ENCODE measurements around the gene C18orf54.

C18orf54 gene

DNA sequence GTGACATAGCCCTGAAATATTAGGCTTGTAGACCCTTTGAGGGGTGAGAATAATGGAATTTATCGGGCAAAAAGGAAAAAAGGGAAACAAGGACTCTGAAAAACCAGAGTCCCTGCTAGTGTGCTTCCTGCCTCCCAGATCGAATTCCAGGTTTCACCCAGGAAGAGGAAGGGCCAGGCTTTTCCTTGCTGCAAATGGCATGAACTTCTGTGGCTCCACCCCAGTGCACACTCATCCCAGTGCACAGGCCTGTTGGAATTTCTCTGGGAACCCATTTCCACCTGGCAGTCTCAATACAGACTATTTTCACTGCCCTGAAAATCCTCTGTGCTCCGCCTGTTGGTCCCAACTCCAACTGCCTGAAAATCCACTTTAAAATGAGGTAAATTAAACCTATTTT is 29.9 kb downstream of the C18orf54 start:
- FAIRE-seq, result no peak

DNA sequence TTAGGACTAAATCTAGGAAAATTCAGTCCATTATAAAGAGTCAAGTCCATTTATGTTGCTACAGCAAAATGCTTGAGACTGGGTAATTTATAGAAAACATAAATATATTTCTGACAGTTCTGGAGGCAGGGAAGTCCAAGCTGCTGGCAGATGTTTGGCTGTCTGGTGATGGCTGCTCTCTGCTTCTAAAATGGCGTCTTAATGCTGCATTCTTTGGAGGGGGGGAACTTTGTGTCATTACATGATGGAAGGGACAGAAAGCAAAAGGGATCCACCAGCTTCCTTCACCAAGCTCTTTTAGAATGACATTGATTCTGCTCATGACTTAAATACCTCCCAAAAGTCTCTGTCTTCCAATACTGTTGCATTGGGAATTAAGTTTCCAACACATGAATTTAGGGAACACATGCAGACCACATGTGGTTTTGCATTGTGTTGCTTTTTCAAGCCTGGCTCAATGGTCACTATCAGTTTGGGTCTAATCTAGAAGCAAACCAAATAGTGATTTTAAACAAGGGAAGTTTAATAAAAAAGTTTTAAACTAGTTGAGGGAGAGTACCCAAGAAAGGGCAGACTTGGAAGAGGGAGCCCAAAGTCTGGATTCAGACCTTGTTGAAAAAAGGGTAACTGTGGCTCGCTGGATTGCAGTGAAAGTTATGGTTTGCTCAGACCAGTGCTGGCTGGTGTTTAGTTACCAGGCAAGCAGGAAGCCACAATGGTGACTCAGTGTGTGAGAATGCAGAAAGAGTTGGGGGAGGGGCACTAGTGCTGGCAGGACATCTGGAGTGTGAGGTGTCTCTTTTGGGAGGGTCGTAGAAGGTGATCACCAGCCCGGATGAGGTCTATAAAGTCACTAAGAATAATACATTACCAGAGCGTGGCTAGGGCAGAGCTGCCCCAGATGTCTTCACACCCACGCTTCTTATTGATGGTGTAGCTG is 30.8 kb downstream of the C18orf54 start:
- no peak for FAIRE-seq

DNA sequence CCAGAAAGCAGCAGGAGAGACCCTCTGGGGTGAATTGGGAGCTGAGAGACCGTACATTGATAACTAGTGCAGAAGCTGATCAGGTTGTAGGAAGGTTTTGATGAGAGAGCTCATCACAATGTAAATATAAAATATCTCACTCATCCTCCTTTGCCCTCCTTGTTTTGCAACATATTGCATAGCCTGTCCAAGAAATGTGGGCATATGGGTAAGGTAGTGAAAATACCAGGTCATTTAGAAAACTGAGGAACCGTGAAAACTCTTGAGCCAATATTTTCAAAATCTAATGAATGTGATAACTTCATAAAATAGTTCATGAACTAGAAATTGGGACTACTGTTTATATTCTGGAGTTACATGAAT is 31.4 kb downstream of the C18orf54 start:
- no peak for FAIRE-seq

DNA sequence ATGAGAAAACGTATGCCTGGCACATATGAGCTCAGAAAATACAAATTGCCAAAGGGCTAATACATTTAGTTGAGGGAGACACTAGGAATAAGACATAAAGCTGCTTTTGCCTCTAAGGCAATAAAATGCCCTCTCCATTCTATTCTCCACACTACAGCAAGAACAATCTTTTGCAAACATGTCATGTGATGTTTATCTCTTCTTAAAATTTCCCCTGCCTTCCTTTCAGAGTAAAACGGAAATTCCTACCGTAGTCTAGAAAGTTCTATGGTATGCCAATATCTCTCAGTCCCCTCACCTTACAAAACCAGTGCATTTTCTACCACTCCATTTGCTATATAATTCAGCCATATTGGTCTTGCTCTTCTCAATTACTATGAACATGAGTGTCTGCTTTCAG is 33.1 kb downstream of the C18orf54 start:
- FAIRE-seq, result no peak

DNA sequence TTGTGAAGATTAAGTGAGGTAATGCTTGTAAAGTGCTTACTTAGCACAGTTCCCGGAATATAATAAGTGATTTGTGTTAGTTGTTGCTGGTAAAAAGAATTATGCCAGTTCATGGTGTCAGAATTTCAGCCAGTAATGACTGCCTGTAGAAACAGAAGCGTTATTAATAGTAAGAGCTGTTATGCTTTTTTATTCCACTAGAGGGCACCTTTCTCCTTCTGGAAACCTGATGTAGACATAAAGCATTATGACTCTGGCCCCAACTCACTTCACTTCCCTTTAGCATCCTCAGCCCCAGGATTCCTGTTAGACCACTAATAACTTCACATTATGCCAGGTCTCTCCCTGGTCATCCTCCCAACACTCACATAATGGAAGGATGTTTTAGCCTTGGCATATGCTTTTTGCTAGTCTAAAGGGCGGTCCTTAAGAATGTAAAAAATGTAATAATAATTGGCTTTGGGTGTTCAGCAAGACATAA is 34.9 kb downstream of the C18orf54 start:
- peak; percentile 80 for FAIRE-seq

DNA sequence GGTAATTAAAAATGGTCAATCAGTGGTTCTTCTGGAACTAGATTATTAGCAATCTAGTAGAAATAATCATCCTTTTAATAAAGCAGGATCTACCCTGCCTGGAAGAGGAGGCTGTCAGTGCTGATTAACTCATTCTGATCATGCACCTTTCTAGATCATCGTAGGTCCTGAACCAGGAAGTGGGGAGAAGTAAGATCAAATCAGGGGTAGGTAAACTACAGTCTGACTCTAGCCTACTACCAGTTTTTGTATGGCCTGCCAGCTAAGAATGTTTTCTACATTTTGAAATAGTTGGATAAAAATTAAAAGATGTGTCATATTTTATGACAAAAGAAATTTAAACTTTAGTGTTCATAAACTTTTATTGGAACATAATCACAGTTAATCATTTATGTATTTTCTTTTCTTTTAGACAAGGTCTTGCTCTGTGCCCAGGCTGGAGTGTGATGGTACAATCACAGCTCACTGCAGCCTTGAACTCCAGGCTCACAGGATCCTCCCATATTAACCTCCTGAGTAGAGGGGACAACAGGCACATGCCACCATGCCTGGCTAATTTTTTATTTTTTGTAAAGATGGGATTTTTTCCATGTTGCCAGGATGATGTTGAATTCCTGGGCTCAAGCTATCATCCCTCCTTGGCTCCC is 36.1 kb downstream of the C18orf54 start:
- no peak for FAIRE-seq

DNA sequence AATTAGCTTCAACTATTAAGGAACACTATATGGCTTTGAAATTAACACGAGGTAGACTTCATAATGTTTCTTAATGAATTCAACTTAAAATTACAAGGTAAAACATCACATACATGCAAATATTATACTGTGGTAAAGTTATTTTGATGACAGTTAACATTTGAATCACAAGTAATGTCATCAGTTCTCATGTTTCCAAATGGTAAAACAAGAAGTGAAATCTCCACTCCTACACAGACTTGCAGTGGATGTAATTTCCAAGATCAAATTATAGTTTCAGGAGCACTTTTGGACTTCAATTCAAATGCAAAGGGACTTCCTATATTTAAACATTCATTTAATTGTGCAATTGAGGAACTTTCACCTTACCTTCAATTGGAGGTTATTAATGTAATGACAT is 39.1 kb downstream of the C18orf54 start:
- no peak for FAIRE-seq

DNA sequence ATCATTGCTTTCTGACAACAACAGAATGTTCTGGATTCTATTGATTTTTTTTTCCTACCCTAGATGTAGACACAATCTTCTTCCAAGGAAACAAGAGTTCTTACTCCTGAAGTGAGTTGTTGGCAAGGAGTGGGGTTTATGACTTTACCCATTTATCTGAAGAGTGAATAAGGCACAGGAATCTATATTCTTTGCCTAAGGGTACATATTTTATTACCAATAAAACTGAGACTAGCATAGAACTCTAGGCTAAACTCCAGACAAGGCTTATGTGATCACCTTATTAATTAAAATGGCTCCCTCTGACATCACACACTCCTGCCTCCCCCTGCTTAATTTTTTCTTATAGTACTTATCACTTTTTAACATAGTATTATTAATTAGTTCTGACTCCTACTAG is 47.6 kb downstream of the C18orf54 start:
- no peak for FAIRE-seq

DNA sequence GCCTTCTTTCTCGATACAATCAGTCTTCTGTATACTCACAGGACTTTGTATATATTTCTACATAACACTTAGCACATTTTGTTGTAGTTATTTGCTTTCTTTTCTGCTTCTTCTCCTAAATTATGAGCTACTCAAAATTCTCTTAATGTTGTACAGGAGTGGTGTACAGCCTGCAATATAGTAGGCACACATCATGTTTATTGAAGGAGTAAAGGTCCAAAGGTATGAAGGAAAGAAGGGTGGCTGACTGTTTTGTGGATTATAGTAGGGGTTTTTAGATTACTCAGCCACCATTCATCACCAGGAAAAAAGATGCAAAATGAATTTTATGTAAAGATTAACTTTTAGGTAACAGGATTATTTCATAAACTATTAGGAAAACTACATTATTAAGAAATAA is 54.1 kb downstream of the C18orf54 start:
- no peak for FAIRE-seq

DNA sequence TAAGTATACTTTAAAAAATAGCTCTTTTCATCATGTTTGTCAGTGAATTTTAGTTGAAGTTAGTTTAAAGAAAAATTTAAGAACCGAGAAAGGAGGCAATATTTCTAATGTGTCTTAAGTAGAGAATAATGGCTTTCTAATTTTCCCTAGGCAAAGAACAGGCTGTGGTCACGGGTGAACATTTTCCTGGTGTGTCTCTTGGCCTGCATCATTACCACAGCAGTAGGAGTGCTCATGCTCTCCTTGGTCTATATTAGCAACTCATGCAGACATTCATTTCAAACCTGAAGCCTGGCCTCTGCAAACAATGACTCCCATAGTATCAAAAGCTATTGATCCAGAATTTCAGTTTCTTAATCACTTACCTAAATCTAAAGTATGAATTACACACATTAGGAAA is 57.4 kb downstream of the C18orf54 start:
- no peak for FAIRE-seq

DNA sequence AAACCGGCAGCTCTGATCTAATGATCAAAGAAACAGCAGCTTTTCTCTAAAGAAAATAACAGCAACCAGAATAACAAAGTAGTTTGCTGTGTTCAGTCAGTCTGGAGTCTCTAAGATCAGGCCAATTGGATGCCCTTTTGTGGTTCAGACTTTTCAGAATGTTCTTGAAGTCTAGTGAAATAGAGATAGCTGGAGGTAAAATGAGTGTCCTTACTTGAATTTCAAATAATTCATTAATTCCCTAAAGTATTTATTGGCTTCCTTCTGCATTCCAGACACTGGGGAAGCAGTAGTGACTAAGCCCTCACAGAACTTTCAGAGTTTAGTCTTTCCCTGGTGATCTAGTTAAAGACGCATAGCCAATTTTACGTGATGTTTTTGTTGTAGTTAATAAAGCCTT is 58.7 kb downstream of the C18orf54 start:
- no peak for FAIRE-seq

DNA sequence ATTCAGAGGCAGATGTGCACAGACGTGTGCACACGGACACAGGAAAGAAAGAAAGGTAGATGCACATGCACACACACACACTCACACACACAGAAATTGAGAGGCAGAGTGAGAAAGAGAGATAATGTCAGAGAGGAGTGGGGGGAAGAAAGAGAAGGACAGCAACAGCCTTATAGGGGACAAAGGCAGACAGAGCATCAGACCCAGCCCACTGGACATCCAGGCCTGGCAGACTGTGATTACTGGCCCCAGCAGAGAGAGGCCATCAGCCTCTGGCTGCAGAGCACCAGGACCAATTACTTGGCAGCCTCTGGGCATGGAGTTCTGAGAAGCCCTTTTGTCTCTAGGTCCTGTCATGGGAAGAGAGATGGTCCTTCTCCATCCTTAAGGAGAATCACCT is 66.1 kb downstream of the C18orf54 start:
- no peak for FAIRE-seq

DNA sequence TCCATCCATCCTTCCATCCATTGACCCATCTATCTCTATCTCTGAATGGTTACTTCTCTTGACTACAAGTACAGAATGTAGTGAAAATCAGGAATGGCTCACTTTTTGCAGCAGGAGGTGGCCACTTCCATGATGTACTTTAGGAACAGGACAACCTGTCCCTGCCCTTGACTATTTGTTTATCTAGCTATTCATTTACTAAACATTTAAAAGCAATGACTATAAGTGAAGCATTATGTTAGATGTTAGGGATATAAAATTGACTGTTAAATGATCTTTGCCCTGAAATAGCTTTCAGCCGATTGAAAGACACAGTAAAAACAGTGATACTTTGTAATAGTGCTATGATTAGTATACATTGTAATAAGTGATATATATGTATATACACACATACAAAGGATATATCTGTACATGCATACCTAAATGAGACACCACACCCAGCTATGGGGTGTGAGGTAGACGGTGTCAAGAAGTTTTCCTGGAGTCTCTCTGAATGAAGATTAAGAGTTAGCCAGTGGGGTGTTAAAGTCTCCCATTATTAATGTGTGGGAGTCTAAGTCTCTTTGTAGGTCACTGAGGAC is 68.5 kb downstream of the C18orf54 start:
- no peak for FAIRE-seq

Measured in G401.6 (cell line).